K562 (cell line): Measurements from ENCODE around the gene LYPD4.

ENCODE experiments used
- CTCF ChIP-seq, 3 experiments: IDR thresholded peaks in 2 of 3; conservative IDR thresholded peaks in 1 of 3; 2 replicates each; pipeline ENCODE4 v1.5.1; 2011 to 2012; ENCODE audit warnings: low read length in 3 of 3, mild to moderate bottlenecking in 3 of 3, control low read depth in 2 of 3, improper control_type of control experiment in 1 of 3, inconsistent platforms in 1 of 3, low read depth in 1 of 3, mixed read lengths in 1 of 3, moderate library complexity in 1 of 3; ENCODE audit not compliant: insufficient read depth in 2 of 3
- EZH2 ChIP-seq: IDR thresholded peaks from 2 replicates; pipeline ENCODE4 v1.6.1; 2012; ENCODE audit warnings: low read depth, mild to moderate bottlenecking, inconsistent platforms, low read length, borderline replicate concordance
- ID3 ChIP-seq, 2 experiments: fragments of 250-450 bp in 1 of 2; fragments of 450-650 bp in 1 of 2; sonication (Bioruptor Pico) in 1 of 2; IDR thresholded peaks; 2 replicates each; pipeline versions ENCODE4 v1.6.1 to v1.8.0; 2016 to 2021; ENCODE audit warnings: mild to moderate bottlenecking in 2 of 2, moderate library complexity in 2 of 2, missing compliant biosample characterization in 1 of 2, missing genetic modification characterization in 1 of 2
- JUND ChIP-seq, 2 experiments: IDR thresholded peaks; 2 replicates in 1 of 2; 3 replicates in 1 of 2; pipeline ENCODE4 v1.6.1; 2011; ENCODE audit warnings: borderline replicate concordance in 2 of 2, low read depth in 2 of 2, low read length in 2 of 2, improper control_type of control experiment in 1 of 2, missing biosample characterization in 1 of 2, missing genetic modification characterization in 1 of 2, missing genetic modification reagents in 1 of 2
- POLR2AphosphoS5 ChIP-seq: IDR thresholded peaks from 2 replicates; pipeline ENCODE4 v1.6.1; 2011; ENCODE audit warnings: mild to moderate bottlenecking, low read depth, low read length, moderate library complexity; ENCODE audit not compliant: control insufficient read depth, insufficient read depth
- TRIM24 ChIP-seq, 2 experiments: fragments of 450-650 bp; IDR thresholded peaks; 2 replicates each; pipeline ENCODE4 v1.6.1; 2016
- VEZF1 ChIP-seq: fragments of 200-800 bp; sonication (Bioruptor generic); IDR thresholded peaks from 2 replicates; pipeline ENCODE4 v1.6.1; 2017; ENCODE audit warnings: missing genetic modification characterization, missing compliant biosample characterization

- TF ChIP-seq JUND (IDR thresholded peaks at IDR 0.05; ENCODE audit: borderline replicate concordance, low read depth, low read length), result no peak
- TF ChIP-seq JUND (tag; IDR thresholded peaks at IDR 0.05; ENCODE audit: borderline replicate concordance, low read depth, low read length), result no peak
- no peak for TF ChIP-seq POLR2AphosphoS5
- no peak for TF ChIP-seq CTCF (IDR thresholded peaks at IDR 0.05 in 2 of 3, conservative IDR thresholded peaks at IDR 0.05 in 1 of 3; ENCODE audit: insufficient read depth in 2 of 3, low read depth in 1 of 3, low read length in 3 of 3)
- TF ChIP-seq ID3 (CRISPR knock-in tag; IDR thresholded peaks at IDR 0.05), result no peak
- TF ChIP-seq ID3 (tag; IDR thresholded peaks at IDR 0.05), result no peak
- no peak for TF ChIP-seq TRIM24 (IDR thresholded peaks at IDR 0.05)
- TF ChIP-seq EZH2, result no peak
- TF ChIP-seq VEZF1, result no peak
Measured at GRCh38 chr19:41816761-41817160, 27.7 kb downstream of the LYPD4 start.
